GM18519 (cell line): Measurements from ENCODE around the gene POT1.
"Not testable (repeated sequence)": the region's sequence is repeated elsewhere in the genome, so short reads cannot be mapped to it uniquely, and the experiment has no call there.

Experiments
- ATAC-seq: cut with Tn5 transposase; IDR thresholded peaks from one replicate; pipeline ENCODE4 v1.9.1; 2021; ENCODE audit warnings: mild to moderate bottlenecking, moderate library complexity; ENCODE audit not compliant: unreplicated experiment, low FRiP score

Gene POT1, protein sequence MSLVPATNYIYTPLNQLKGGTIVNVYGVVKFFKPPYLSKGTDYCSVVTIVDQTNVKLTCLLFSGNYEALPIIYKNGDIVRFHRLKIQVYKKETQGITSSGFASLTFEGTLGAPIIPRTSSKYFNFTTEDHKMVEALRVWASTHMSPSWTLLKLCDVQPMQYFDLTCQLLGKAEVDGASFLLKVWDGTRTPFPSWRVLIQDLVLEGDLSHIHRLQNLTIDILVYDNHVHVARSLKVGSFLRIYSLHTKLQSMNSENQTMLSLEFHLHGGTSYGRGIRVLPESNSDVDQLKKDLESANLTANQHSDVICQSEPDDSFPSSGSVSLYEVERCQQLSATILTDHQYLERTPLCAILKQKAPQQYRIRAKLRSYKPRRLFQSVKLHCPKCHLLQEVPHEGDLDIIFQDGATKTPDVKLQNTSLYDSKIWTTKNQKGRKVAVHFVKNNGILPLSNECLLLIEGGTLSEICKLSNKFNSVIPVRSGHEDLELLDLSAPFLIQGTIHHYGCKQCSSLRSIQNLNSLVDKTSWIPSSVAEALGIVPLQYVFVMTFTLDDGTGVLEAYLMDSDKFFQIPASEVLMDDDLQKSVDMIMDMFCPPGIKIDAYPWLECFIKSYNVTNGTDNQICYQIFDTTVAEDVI

GRCh38 chr7:124929467-124930172 lies at the start of gene POT1:
Gene POT1 (minus strand): TSS chr7:124929825. CDS start chr7:124897173, 32,652 bp downstream.
- ATAC-seq = peak; percentile 100

GRCh38 chr7:124975131-124975530 lies 45.5 kb upstream of the POT1 start:
- not testable (repeated sequence) for ATAC-seq

- ATAC-seq = no peak
Observed at GRCh38 chr7:124965553-124965952, 35.9 kb upstream of the POT1 start.

DNA sequence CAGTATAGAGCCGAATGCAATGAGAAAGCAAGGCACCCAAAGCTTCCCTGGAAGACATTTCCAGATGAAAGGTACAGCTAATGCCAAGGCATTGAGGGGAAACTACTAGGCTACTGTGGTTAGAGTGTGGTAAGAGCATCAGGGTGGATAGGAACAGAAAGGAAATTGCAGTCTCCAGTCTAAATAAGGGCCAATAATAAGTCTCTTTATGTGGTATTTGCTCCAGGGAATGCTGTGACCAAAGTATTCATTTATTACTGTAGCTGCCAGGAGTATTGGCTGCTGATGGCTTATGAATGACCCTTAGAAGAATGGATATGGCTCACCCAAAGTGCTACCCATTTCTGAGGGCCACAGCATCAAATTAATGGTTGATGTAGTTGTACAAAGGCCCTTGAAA lies 30.1 kb upstream of the POT1 start:
- no peak for ATAC-seq

DNA sequence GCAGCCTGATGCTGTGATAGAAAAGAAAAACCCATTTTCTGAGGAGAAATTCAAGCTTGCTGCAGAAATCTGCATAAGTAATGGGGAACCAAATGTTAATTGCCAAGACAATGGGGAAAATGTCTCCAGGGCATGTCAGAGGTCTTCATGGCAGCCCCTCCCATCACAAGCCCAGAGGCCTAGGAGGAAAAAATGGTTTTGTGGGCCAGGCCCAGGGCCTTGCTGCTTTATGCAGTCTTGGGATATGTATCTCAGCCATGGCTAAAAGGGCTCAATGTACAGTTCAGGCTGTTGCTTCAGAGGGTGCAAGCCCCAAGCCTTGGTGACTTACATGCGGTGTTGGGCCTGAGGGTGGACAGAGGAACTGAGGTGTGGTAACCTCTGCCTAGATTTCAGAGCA lies 28.3 kb upstream of the POT1 start:
- not testable (repeated sequence) for ATAC-seq

GRCh38 chr7:124956160-124956559 lies 26.5 kb upstream of the POT1 start:
- ATAC-seq = no peak

- ATAC-seq = no peak
Observed at GRCh38 chr7:124954790-124955189, 25.2 kb upstream of the POT1 start.

- no peak for ATAC-seq
Observed at GRCh38 chr7:124945680-124946079, 16.1 kb upstream of the POT1 start.

- ATAC-seq = no peak
Observed at GRCh38 chr7:124943472-124943871, 13.8 kb upstream of the POT1 start.

GRCh38 chr7:124942399-124942798 lies 12.8 kb upstream of the POT1 start:
- ATAC-seq = no peak

DNA sequence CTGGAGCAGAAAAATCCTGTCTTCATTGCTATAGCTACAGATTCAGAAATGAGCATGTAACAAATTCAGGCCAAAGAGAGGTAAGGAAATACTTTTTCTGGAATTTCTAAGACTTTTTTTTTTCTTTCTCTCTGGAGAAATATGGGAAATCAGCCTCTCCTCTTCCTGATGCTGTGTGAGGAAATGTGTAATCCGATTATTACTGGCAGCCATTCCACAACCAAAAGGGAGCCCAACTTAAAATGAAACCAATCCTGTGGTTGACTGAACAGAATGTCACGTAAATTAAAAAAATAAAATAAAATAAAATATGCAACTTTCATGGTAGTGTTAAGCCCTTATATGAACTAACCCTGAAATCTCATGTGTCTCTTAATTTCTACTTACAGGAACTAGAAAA lies 10.7 kb upstream of the POT1 start:
- ATAC-seq = no peak

- ATAC-seq = no peak
Observed at GRCh38 chr7:124938128-124938527, 8.5 kb upstream of the POT1 start.

GRCh38 chr7:124937076-124937475 lies 7.5 kb upstream of the POT1 start:
- ATAC-seq = no peak

DNA sequence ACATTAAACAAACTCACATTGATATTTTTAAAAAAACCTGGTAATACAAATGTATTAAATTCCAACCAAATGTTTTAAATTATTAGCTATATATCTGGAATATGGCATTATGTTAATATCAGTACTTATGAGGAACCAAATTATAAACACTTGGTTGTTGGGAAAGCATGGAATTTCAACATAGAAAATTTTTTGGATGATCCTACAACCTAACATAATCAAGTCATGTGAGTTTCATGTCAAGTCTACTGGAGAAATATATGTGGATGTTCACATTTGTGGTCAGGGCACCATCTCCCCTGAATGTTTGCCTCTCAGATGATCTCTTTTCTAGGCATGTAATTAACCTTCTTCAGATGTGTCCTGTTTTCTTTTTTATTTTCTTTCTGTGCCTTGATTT lies 5.2 kb upstream of the POT1 start:
- no peak for ATAC-seq

- ATAC-seq = no peak
Observed at GRCh38 chr7:124930655-124931597, 1.3 kb upstream of the POT1 start.

- ATAC-seq = no peak
Observed at GRCh38 chr7:124930173-124930623, 573 bp upstream of the POT1 start.

DNA sequence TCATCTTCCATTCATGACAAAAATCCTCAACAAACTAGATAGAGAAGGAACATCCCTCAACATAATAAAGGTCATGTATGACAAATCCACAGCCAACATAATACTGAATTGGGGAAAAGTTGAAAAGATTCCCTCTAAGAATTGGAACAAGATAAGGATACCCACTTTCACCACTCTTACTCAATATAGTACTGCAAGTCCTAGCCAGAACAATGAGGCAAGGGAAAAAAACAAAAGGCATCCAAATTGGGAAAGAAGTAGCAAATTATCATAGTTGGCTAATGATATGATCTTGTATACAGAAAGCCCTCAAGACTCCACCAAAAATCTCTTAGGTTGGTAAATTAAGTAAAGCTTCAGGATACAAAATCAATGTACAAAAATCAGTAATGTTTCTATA lies 4.7 kb downstream of the POT1 start:
- no peak for ATAC-seq

- no peak for ATAC-seq
Observed at GRCh38 chr7:124922200-124922599, 7.4 kb downstream of the POT1 start.

DNA sequence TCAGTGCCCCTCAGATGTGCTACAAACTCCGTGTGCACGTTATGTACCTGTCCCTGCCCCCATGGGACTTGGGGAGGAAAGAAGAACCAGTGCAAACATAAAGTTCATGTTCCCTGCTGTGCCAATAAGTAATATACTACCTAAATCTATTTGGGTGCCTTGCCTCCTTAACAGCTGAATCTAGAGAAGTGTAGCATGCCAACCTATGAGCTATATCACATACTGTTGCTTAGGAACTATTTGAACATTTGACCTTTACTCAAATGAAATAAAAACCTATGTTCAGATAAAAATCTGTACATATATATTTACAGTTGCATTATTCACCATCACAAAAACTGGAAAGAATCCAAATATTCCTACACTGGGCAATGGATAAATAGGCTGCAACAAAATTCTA lies 9.8 kb downstream of the POT1 start:
- ATAC-seq = no peak

GRCh38 chr7:124918662-124919061 lies 11.0 kb downstream of the POT1 start:
- ATAC-seq = peak; percentile 60
